Measurements from ENCODE around the gene RNGTT.
"Not testable (repeated sequence)": the region's sequence is repeated elsewhere in the genome, so short reads cannot be mapped to it uniquely, and the experiment has no call there.

RNGTT gene

GRCh38 chr6:88858455-88858854 is 105.0 kb downstream of the RNGTT start:
- DNase-seq, result no peak

- DNase-seq, result no peak
Measured at GRCh38 chr6:88856566-88856965, 106.9 kb downstream of the RNGTT start.

- no peak for DNase-seq
Measured at GRCh38 chr6:88855541-88856147, 107.8 kb downstream of the RNGTT start.

GRCh38 chr6:88852775-88853174 is 110.6 kb downstream of the RNGTT start:
- DNase-seq, result no peak

- no peak for DNase-seq
Measured at GRCh38 chr6:88852000-88852399, 111.4 kb downstream of the RNGTT start.

GRCh38 chr6:88848870-88849269 is 114.5 kb downstream of the RNGTT start:
- no peak for DNase-seq

GRCh38 chr6:88843040-88843439 is 120.4 kb downstream of the RNGTT start:
- DNase-seq, result no peak

- no peak for DNase-seq
Measured at GRCh38 chr6:88842320-88842719, 121.1 kb downstream of the RNGTT start.

- no peak for DNase-seq
Measured at GRCh38 chr6:88840796-88841539, 122.5 kb downstream of the RNGTT start.

GRCh38 chr6:88840289-88840688 is 123.1 kb downstream of the RNGTT start:
- no peak for DNase-seq

GRCh38 chr6:88839280-88839679 is 124.1 kb downstream of the RNGTT start:
- DNase-seq, result no peak

- DNase-seq, result no peak
Measured at GRCh38 chr6:88835210-88835609, 128.2 kb downstream of the RNGTT start.

- DNase-seq, result not testable (repeated sequence)
Measured at GRCh38 chr6:88833071-88833470, 130.3 kb downstream of the RNGTT start.

GRCh38 chr6:88827599-88827998 is 135.8 kb downstream of the RNGTT start:
- not testable (repeated sequence) for DNase-seq

- no peak for DNase-seq
Measured at GRCh38 chr6:88825856-88826255, 137.6 kb downstream of the RNGTT start.

- DNase-seq, result no peak
Measured at GRCh38 chr6:88823998-88824397, 139.4 kb downstream of the RNGTT start.

GRCh38 chr6:88815491-88815890 is 147.9 kb downstream of the RNGTT start:
- DNase-seq, result no peak

GRCh38 chr6:88814909-88815308 is 148.5 kb downstream of the RNGTT start:
- no peak for DNase-seq

- DNase-seq, result no peak
Measured at GRCh38 chr6:88813045-88813444, 150.4 kb downstream of the RNGTT start.

GRCh38 chr6:88810701-88811100 is 152.7 kb downstream of the RNGTT start:
- DNase-seq, result no peak

- DNase-seq, result no peak
Measured at GRCh38 chr6:88810089-88810488, 153.3 kb downstream of the RNGTT start.

GRCh38 chr6:88808381-88808780 is 155.0 kb downstream of the RNGTT start:
- DNase-seq, result no peak

GRCh38 chr6:88807622-88808021 is 155.8 kb downstream of the RNGTT start:
- no peak for DNase-seq

GRCh38 chr6:88806728-88807127 is 156.7 kb downstream of the RNGTT start:
- DNase-seq, result no peak

- no peak for DNase-seq
Measured at GRCh38 chr6:88804701-88805100, 158.7 kb downstream of the RNGTT start.

All from activated CD4-positive, alpha-beta T cell treated with anti-CD3 and anti-CD28 coated beads, Interleukin-2, amount 50 U/mL, for 4 hours (primary cell).